DOHH2 (cell line): ENCODE data around the gene LRRC61.

Experiments
- H3F3A ChIP-seq: fragments of 200-600 bp; sonication (generic), shearing (Covaris generic); 2 replicates; pipeline ENCODE4 v1.6.0; 2016; ENCODE audit warnings: antibody characterized with exemption, mild to moderate bottlenecking; ENCODE audit not compliant: control insufficient read depth, insufficient read depth
- H3K27ac ChIP-seq: fragments of 200-600 bp; sonication (generic); 2 replicates; pipeline ENCODE4 v1.5.1; 2014; ENCODE audit warnings: low read depth, mild to moderate bottlenecking, low read length, moderate library complexity
- H3K27me3 ChIP-seq: fragments of 200-600 bp; sonication (generic); 2 replicates; pipeline ENCODE4 v1.6.1; 2014; ENCODE audit warnings: mild to moderate bottlenecking, low read length, mixed read lengths; ENCODE audit not compliant: control insufficient read depth
- H3K36me3 ChIP-seq: fragments of 200-600 bp; sonication (generic); 2 replicates; pipeline ENCODE4 v1.6.1; 2014; ENCODE audit warnings: mild to moderate bottlenecking, low read length, moderate library complexity, mixed read lengths; ENCODE audit not compliant: control insufficient read depth
- H3K4me1 ChIP-seq: fragments of 200-600 bp; sonication (generic); 2 replicates; pipeline ENCODE4 v1.6.1; 2014; ENCODE audit warnings: mild to moderate bottlenecking, low read length, mixed read lengths; ENCODE audit not compliant: control insufficient read depth
- H3K4me2 ChIP-seq: fragments of 200-600 bp; sonication (generic); 2 replicates; pipeline ENCODE4 v1.6.0; 2014; ENCODE audit warnings: mild to moderate bottlenecking, low read length, moderate library complexity
- H3K4me3 ChIP-seq: fragments of 200-600 bp; sonication (generic); 2 replicates; pipeline ENCODE4 v1.5.1; 2014; ENCODE audit warnings: mild to moderate bottlenecking, low read length, mixed read lengths
- H3K79me2 ChIP-seq: fragments of 200-600 bp; sonication (generic); 2 replicates; pipeline ENCODE4 v1.6.1; 2014; ENCODE audit warnings: mild to moderate bottlenecking, low read length, mixed read lengths; ENCODE audit not compliant: control insufficient read depth
- H3K9me2 ChIP-seq: fragments of 200-600 bp; sonication (generic); replicated peaks from 2 replicates; pipeline ENCODE4 v1.6.1; 2014; ENCODE audit warnings: mild to moderate bottlenecking, low read length, mixed read lengths; ENCODE audit not compliant: control insufficient read depth
- H3K9me3 ChIP-seq: fragments of 200-600 bp; sonication (generic); 2 replicates; pipeline ENCODE4 v1.6.1; 2014; ENCODE audit warnings: antibody characterized with exemption, low read length, mixed read lengths; ENCODE audit not compliant: control insufficient read depth, insufficient read depth
- H4K20me1 ChIP-seq: fragments of 200-600 bp; sonication (generic); 2 replicates; pipeline ENCODE4 v1.6.0; 2014; ENCODE audit warnings: low read depth, mild to moderate bottlenecking, antibody characterized with exemption, low read length, moderate library complexity; ENCODE audit not compliant: control insufficient read depth, insufficient read depth
- CTCF ChIP-seq: fragments of 200-600 bp; sonication (generic); IDR thresholded peaks from one replicate; pipeline ENCODE4 v1.5.1; 2014; ENCODE audit warnings: antibody characterized with exemption, mild to moderate bottlenecking, low read depth, low read length; ENCODE audit not compliant: poor library complexity, severe bottlenecking
- EZH2phosphoT487 ChIP-seq: fragments of 200-600 bp; sonication (generic); IDR thresholded peaks from 2 replicates; pipeline ENCODE4 v1.6.1; 2017; ENCODE audit warnings: borderline replicate concordance, mild to moderate bottlenecking, antibody characterized with exemption, low read length, moderate library complexity, mixed read lengths

Gene LRRC61

GRCh38 chr7:150367677-150368095 lies 44.5 kb downstream of the LRRC61 start:
- peak overlapping the region; percentile 85 for H3K4me3 ChIP-seq
- H3K9me2 ChIP-seq = no peaks in the 10 kb centered on the region
- H3F3A ChIP-seq = peaks cover 28% of the 10 kb centered on the region
- H4K20me1 ChIP-seq = peaks cover 7% of the 10 kb centered on the region
- peaks cover 38% of the 10 kb centered on the region for H3K36me3 ChIP-seq
- no peaks in the 10 kb centered on the region for H3K27me3 ChIP-seq
- H3K79me2 ChIP-seq = peaks cover 44% of the 10 kb centered on the region
- H3K4me2 ChIP-seq = peak overlapping the region; percentile 73
- no peak for TF ChIP-seq CTCF
- no peak for TF ChIP-seq EZH2phosphoT487
- H3K4me1 ChIP-seq = peaks cover 75% of the 10 kb centered on the region
- H3K27ac ChIP-seq = peak overlapping the region; percentile 90
- H3K9me3 ChIP-seq = no peaks in the 10 kb centered on the region

- Histone ChIP-seq H3K79me2 (peaks cover 50% of the 10 kb centered on the region), H3K4me2 (peak within 1 kb of the TSS; percentile 73), H3K9me3 (no peaks in the 10 kb centered on the region), H3K27me3 (no peaks in the 10 kb centered on the region), H3K36me3 (peaks cover 44% of the 10 kb centered on the region), H3K4me3 (peak within 1 kb of the TSS; percentile 85), H3K9me2 (no peaks in the 10 kb centered on the region), H4K20me1 (peaks cover 7% of the 10 kb centered on the region), H3F3A (peaks cover 28% of the 10 kb centered on the region), H3K27ac (peak within 1 kb of the TSS; percentile 90), H3K4me1 (peaks cover 75% of the 10 kb centered on the region)
- TF ChIP-seq CTCF (no peak), EZH2phosphoT487 (no peak)
Observed at GRCh38 chr7:150368096-150368883, 45.1 kb downstream of the LRRC61 start, which contains the start of gene REPIN1. Gene REPIN1 (plus strand): TSS chr7:150368822. CDS start chr7:150369712, 890 bp downstream.

- peak overlapping the region; percentile 90 for H3K27ac ChIP-seq
Observed at GRCh38 chr7:150368884-150369747, 46.0 kb downstream of the LRRC61 start.

More at GRCh38 chr7:150368884-150369747, 46.0 kb downstream of the LRRC61 start:
- peaks cover 75% of the 10 kb centered on the region for H3K4me1 ChIP-seq
- H3K9me3 ChIP-seq = no peaks in the 10 kb centered on the region
- TF ChIP-seq CTCF (no peak), EZH2phosphoT487 (no peak)
- H3K27me3 ChIP-seq = no peaks in the 10 kb centered on the region
- peaks cover 59% of the 10 kb centered on the region for H3K79me2 ChIP-seq
- H4K20me1 ChIP-seq = peaks cover 12% of the 10 kb centered on the region
- H3F3A ChIP-seq = peaks cover 27% of the 10 kb centered on the region
- H3K36me3 ChIP-seq = peaks cover 53% of the 10 kb centered on the region
- H3K9me2 ChIP-seq = no peaks in the 10 kb centered on the region
- H3K4me3 ChIP-seq = peak overlapping the region; percentile 85
- H3K4me2 ChIP-seq = peak overlapping the region; percentile 73
